ENCODE results near the gene PRKCA. TPM values are rescaled to one million over a fixed set of nuclear protein-coding genes. Genes with fewer than 3 reads are reported as not detected.

The PRKCA gene
- total RNA-seq, 1 donor from 2014 or later, result 16.4 TPM

GRCh38 chr17:66826856-66827255, 524.4 kb downstream of the PRKCA start:
- Mint-ChIP-seq H3K9me3 (ENCODE audit: low read depth) (no peaks in the 10 kb centered on the region), H3K4me3 (ENCODE audit: low read depth) (no peak overlapping the region), H3K4me1 (ENCODE audit: low read depth) (peaks cover 3% of the 10 kb centered on the region), H3K27ac (no peak overlapping the region), H3K27me3 (peaks cover 22% of the 10 kb centered on the region), H3K36me3 (ENCODE audit: insufficient read depth) (no peaks in the 10 kb centered on the region)
- DNase-seq (ENCODE audit: low spot score, unreplicated experiment), result no peak
- TF ChIP-seq CTCF (IDR thresholded peaks at IDR 0.05; ENCODE audit: unreplicated experiment), result no peak

- peaks cover 3% of the 10 kb centered on the region for H3K4me1 Mint-ChIP-seq (ENCODE audit: low read depth)
- H3K36me3 Mint-ChIP-seq (ENCODE audit: insufficient read depth), result no peaks in the 10 kb centered on the region
- H3K9me3 Mint-ChIP-seq (ENCODE audit: low read depth), result no peaks in the 10 kb centered on the region
- no peak overlapping the region for H3K27ac Mint-ChIP-seq
- no peak for TF ChIP-seq CTCF (IDR thresholded peaks at IDR 0.05; ENCODE audit: unreplicated experiment)
- H3K4me3 Mint-ChIP-seq (ENCODE audit: low read depth), result no peak overlapping the region
- DNase-seq (ENCODE audit: low spot score, unreplicated experiment), result peak; percentile 44
- peaks cover 44% of the 10 kb centered on the region for H3K27me3 Mint-ChIP-seq
Measured at GRCh38 chr17:66829386-66829864, 527.0 kb downstream of the PRKCA start.

- no peak overlapping the region for H3K27ac Mint-ChIP-seq
- TF ChIP-seq CTCF (IDR thresholded peaks at IDR 0.05; ENCODE audit: unreplicated experiment), result no peak
- H3K36me3 Mint-ChIP-seq (ENCODE audit: insufficient read depth), result no peaks in the 10 kb centered on the region
- H3K9me3 Mint-ChIP-seq (ENCODE audit: low read depth), result no peaks in the 10 kb centered on the region
- H3K27me3 Mint-ChIP-seq, result peaks cover 45% of the 10 kb centered on the region
- no peak for DNase-seq (ENCODE audit: low spot score, unreplicated experiment)
- peaks cover 3% of the 10 kb centered on the region for H3K4me1 Mint-ChIP-seq (ENCODE audit: low read depth)
- no peak overlapping the region for H3K4me3 Mint-ChIP-seq (ENCODE audit: low read depth)
Measured at GRCh38 chr17:66829883-66830282, 527.5 kb downstream of the PRKCA start.

GRCh38 chr17:66830451-66830850, 528.0 kb downstream of the PRKCA start:
- TF ChIP-seq CTCF (IDR thresholded peaks at IDR 0.05; ENCODE audit: unreplicated experiment), result no peak
- Mint-ChIP-seq H3K4me1 (ENCODE audit: low read depth) (peaks cover 3% of the 10 kb centered on the region), H3K36me3 (ENCODE audit: insufficient read depth) (no peaks in the 10 kb centered on the region), H3K4me3 (ENCODE audit: low read depth) (no peak overlapping the region), H3K27me3 (peaks cover 47% of the 10 kb centered on the region), H3K9me3 (ENCODE audit: low read depth) (no peaks in the 10 kb centered on the region), H3K27ac (no peak overlapping the region)
- DNase-seq (ENCODE audit: low spot score, unreplicated experiment), result no peak

GRCh38 chr17:66831383-66832210, 529.2 kb downstream of the PRKCA start:
- H3K36me3 Mint-ChIP-seq (ENCODE audit: insufficient read depth), result no peaks in the 10 kb centered on the region
- H3K27me3 Mint-ChIP-seq, result peaks cover 59% of the 10 kb centered on the region
- no peak for DNase-seq (ENCODE audit: low spot score, unreplicated experiment)
- no peak overlapping the region for H3K4me3 Mint-ChIP-seq (ENCODE audit: low read depth)
- H3K9me3 Mint-ChIP-seq (ENCODE audit: low read depth), result no peaks in the 10 kb centered on the region
- H3K27ac Mint-ChIP-seq, result no peak overlapping the region
- peaks cover 3% of the 10 kb centered on the region for H3K4me1 Mint-ChIP-seq (ENCODE audit: low read depth)
- TF ChIP-seq CTCF (IDR thresholded peaks at IDR 0.05; ENCODE audit: unreplicated experiment), result no peak

Data from progenitor cell of endocrine pancreas (in vitro differentiated cells).